HK-2 (cell line): Measurements from ENCODE around the gene MBD6.
A peak's percentile ranks its signal among the peaks of the same experiment; 100 is the strongest.

ENCODE experiments used
- DNase-seq: peaks from one replicate; pipeline ENCODE4 v3.0.0-alpha.2; 2018; ENCODE audit not compliant: unreplicated experiment

The MBD6 gene

GRCh38 chr12:57528176-57528575 lies 5.6 kb downstream of the MBD6 start:
- no peak for DNase-seq

- no peak for DNase-seq
Measured at GRCh38 chr12:57528831-57529555, 6.4 kb downstream of the MBD6 start.

- DNase-seq, result no peak
Measured at GRCh38 chr12:57529831-57530230, 7.2 kb downstream of the MBD6 start.

- no peak for DNase-seq
Measured at GRCh38 chr12:57530396-57531142, 7.9 kb downstream of the MBD6 start.

GRCh38 chr12:57531836-57532235 lies 9.2 kb downstream of the MBD6 start:
- no peak for DNase-seq

- DNase-seq, result no peak
Measured at GRCh38 chr12:57533108-57533507, 10.5 kb downstream of the MBD6 start.

GRCh38 chr12:57534250-57534649 lies 11.6 kb downstream of the MBD6 start:
- DNase-seq, result no peak

- no peak for DNase-seq
Measured at GRCh38 chr12:57534991-57535543, 12.4 kb downstream of the MBD6 start.

- no peak for DNase-seq
Measured at GRCh38 chr12:57535764-57536596, 13.4 kb downstream of the MBD6 start.

GRCh38 chr12:57536597-57536942 lies 13.9 kb downstream of the MBD6 start:
- no peak for DNase-seq

- DNase-seq, result no peak
Measured at GRCh38 chr12:57539134-57539768, 16.6 kb downstream of the MBD6 start.

- no peak for DNase-seq
Measured at GRCh38 chr12:57541001-57541400, 18.4 kb downstream of the MBD6 start.

GRCh38 chr12:57541717-57542116 lies 19.1 kb downstream of the MBD6 start:
- DNase-seq, result no peak

GRCh38 chr12:57543581-57543980 lies 21.0 kb downstream of the MBD6 start:
- DNase-seq, result no peak

GRCh38 chr12:57545809-57546437 lies 23.3 kb downstream of the MBD6 start:
- no peak for DNase-seq

- DNase-seq, result peak; percentile 96
Measured at GRCh38 chr12:57546438-57547287, 24.0 kb downstream of the MBD6 start, which contains the start of gene DCTN2. TSS of gene DCTN2 (minus strand) at chr12:57547192. CDS start at chr12:57547063, 129 bp downstream.

- DNase-seq, result no peak
Measured at GRCh38 chr12:57547288-57548012, 24.8 kb downstream of the MBD6 start.

- DNase-seq, result no peak
Measured at GRCh38 chr12:57548013-57548315, 25.3 kb downstream of the MBD6 start.

- DNase-seq, result no peak
Measured at GRCh38 chr12:57548488-57548887, 25.9 kb downstream of the MBD6 start.
